WTC11 (cell line): ENCODE results near the gene RCN2.

Source experiments
- ARID4B ChIP-seq: sonication (generic); formaldehyde crosslinking; IDR thresholded peaks from 2 replicates; pipeline ENCODE4 v1.8.0; 2023; ENCODE audit warnings: missing genetic modification reagents, mild to moderate bottlenecking, borderline replicate concordance
- CTCF ChIP-seq: fragments of 200-600 bp; IDR thresholded peaks from 2 replicates; pipeline ENCODE4 v1.8.0; 2022; ENCODE audit warnings: antibody characterized with exemption
- FOXJ3 ChIP-seq: sonication (generic); formaldehyde crosslinking; IDR thresholded peaks from 2 replicates; pipeline ENCODE4 v1.9.0; 2021; ENCODE audit warnings: missing genetic modification reagents, mild to moderate bottlenecking, borderline replicate concordance
- IRF2 ChIP-seq: sonication (generic); formaldehyde crosslinking; IDR thresholded peaks from 2 replicates; pipeline ENCODE4 v1.8.0; 2022; ENCODE audit warnings: low read depth, missing genetic modification reagents, borderline replicate concordance
- MAX ChIP-seq: sonication (generic); formaldehyde crosslinking; IDR thresholded peaks from 2 replicates; pipeline ENCODE4 v1.8.0; 2022; ENCODE audit warnings: mild to moderate bottlenecking, missing genetic modification reagents
- NR2C2 ChIP-seq: sonication (generic); formaldehyde crosslinking; IDR thresholded peaks from 2 replicates; pipeline ENCODE4 v1.8.0; 2022; ENCODE audit warnings: mild to moderate bottlenecking, missing genetic modification reagents
- SP1 ChIP-seq: sonication (generic); formaldehyde crosslinking; conservative IDR thresholded peaks from 2 replicates; pipeline ENCODE4 v1.8.1; 2022; ENCODE audit warnings: missing genetic modification reagents
- TCF7 ChIP-seq: sonication (generic); formaldehyde crosslinking; IDR thresholded peaks from 2 replicates; pipeline ENCODE4 v1.8.0; 2022; ENCODE audit warnings: mild to moderate bottlenecking, low read depth, missing genetic modification reagents, moderate library complexity
- USF2 ChIP-seq: sonication (generic); formaldehyde crosslinking; IDR thresholded peaks from 2 replicates; pipeline ENCODE4 v1.8.1; 2023; ENCODE audit warnings: mild to moderate bottlenecking, missing genetic modification reagents, moderate library complexity
- ZBTB21 ChIP-seq: sonication (generic); formaldehyde crosslinking; IDR thresholded peaks from 2 replicates; pipeline ENCODE4 v1.8.1; 2023; ENCODE audit warnings: mild to moderate bottlenecking, missing genetic modification reagents, borderline replicate concordance
- ZNF219 ChIP-seq: sonication (generic); formaldehyde crosslinking; IDR thresholded peaks from 2 replicates; pipeline ENCODE4 v1.8.0; 2023; ENCODE audit warnings: missing genetic modification reagents, mild to moderate bottlenecking, borderline replicate concordance
- ZNF263 ChIP-seq: sonication (generic); formaldehyde crosslinking; IDR thresholded peaks from 2 replicates; pipeline ENCODE4 v1.8.1; 2022; ENCODE audit warnings: low read depth, mild to moderate bottlenecking, moderate library complexity, missing genetic modification reagents

GRCh38 chr15:77002436-77002835 lies 70.9 kb downstream of the RCN2 start:
- no peak for TF ChIP-seq NR2C2 (CRISPR knock-in tag)
- TF ChIP-seq SP1 (CRISPR knock-in tag): no peak
- no peak for TF ChIP-seq CTCF
- TF ChIP-seq ZNF263 (CRISPR knock-in tag): no peak
- no peak for TF ChIP-seq USF2
- TF ChIP-seq ZNF219: no peak
- no peak for TF ChIP-seq FOXJ3 (CRISPR knock-in tag)
- TF ChIP-seq ZBTB21 (CRISPR knock-in tag): no peak
- no peak for TF ChIP-seq TCF7 (CRISPR knock-in tag)
- TF ChIP-seq IRF2 (CRISPR knock-in tag): no peak
- no peak for TF ChIP-seq MAX (CRISPR knock-in tag)
- no peak for TF ChIP-seq ARID4B
